Measurements from ENCODE around the gene PPP1R3F.

DNA sequence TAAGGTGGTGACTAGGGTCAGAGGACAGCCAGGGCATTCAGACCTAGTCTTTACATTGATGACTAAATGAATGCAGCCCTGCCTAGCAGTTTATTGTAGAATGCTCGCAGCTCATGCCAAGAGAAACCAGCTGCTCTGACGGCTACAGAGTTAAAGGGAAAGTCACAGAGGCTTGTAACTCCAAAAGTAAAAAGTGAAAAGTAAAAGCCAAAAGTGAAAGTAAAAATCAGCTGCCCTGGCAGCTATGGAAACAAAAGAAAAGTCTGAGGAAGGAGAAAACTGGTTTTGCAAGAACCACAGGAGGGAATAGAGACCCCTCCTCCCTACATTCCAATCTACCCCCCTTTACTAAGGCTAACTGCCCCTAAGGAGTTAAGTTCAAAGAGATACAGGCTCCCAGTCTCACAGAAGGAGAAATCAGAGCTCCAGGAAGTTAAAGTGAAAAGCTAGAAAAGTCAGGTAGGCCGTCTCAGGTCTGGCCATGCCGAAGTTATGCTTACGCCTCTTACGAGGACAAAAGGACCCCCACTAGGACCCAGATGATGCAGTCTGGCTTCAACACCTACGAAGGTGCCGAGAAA, 39.9 kb downstream of the PPP1R3F start:
- TF ChIP-seq CTCF (IDR thresholded peaks at IDR 0.05): no peak
- TF ChIP-seq POLR2A (IDR thresholded peaks at IDR 0.05): no peak

Measured in esophagus squamous epithelium (tissue), 4 donors.